ENCODE measurements around the gene YAP1.
"Not testable (repeated sequence)": the region's sequence is repeated elsewhere in the genome, so short reads cannot be mapped to it uniquely, and the experiment has no call there.

The YAP1 gene

DNA sequence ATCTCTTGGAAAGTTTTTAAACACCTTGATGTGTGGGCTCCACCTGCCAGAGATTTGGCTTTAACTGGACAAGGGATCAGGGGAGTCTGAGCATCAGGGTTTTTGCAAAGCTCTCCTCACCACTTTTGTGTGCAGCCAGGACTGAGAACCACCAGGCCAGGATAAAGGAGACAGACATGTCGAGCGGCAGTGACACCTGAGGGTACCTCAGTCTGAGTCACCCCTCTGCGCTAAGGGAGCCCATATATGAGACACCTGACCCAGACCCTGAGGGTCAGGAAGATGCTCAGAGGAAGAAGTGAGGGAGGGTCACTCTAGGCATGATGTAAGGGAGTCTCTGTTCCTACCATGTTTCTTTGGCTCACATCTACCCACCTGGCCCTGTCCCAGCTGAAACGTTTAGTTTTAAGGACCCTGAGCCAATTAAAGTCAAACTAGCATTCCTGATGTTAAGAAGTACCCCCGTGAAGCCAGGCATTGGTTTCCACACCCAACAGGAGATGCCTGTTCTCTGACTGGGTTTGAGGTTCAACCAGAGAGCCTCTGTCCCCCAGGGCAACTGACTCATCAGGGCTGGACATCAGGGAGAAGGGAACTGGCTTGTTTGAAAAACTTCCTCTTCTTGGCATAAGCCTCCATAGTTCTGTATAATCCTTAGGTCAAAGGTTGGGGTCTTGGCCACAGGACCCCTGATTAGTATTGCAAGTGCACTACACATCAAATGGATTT is 134.6 kb downstream of the YAP1 start:
- DNase-seq = no peak

DNA sequence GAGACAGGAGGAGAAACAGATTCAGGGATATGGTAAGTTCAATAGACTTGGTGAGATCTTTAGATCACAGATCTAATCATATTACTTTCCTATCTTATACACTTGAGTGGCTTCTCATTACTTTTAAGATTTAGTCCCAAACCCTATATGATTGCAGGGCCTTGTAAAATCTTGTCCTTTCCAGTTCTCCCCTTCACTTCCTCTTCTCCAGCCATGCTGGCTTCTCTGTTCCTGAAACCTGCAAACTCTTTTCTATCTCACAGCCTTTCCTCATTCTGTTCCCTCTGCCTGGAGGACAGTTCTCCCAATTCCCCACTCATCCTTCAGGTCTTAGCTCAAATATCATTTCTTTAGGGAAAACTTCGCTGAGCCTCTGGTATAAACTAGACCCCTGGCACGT is 141.2 kb downstream of the YAP1 start:
- DNase-seq = no peak

GRCh38 chr11:102252339-102252891 is 142.2 kb downstream of the YAP1 start:
- DNase-seq = no peak

DNA sequence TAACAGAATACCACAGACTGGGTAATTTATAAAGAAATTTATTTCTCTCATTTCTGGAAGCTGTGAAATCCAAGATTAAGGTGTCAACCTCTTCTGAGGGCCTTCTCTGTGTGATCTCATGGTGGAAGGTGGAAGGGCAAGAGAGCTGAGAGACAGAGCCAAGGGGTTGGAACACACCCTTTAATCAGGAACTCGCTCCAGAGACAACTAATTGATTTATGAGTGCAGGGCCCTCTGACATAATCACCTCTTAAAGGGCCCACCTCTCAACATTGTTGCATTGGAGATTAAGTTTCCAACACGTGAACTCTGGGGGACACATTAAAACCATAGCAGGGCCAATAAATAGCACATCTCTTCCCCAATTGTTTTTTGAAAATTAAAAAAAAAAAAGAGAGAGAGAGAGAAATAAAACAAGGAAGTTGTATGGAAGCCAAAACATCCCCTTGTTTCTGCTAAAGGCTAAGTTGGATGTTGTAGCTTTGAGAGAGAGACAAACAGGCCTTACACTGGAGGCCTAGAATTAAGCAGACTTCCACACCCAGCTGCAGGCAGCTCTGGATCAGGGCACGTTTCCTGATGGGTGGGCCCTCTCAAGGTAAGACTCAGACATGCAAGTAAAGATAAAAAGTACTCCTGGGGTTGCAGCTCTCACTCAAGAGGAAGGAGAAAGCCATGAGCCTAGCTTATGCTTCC is 142.9 kb downstream of the YAP1 start:
- DNase-seq = no peak

- DNase-seq = no peak
These were observed 143.8 kb downstream of the YAP1 start for GRCh38 chr11:102254047-102254446.

DNA sequence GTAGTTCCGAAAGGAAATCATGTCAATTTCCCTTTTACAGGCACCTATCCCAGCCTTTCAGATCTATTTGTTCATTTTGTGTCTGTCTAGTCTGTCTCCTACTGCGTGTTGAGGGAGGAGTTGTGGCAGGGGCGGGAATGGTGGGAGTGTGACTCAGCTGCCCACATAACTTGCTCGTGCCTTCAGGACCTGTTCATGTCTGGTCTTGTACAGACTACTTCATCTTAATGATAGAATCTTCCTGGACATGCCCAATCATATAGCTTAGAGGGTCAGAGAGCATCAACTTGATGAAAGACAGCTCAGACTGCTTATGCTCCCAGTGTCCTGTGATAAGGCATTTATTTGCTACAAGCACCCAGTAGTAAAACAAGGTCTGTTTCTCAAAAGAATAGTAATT is 146.0 kb downstream of the YAP1 start:
- DNase-seq = no peak

DNA sequence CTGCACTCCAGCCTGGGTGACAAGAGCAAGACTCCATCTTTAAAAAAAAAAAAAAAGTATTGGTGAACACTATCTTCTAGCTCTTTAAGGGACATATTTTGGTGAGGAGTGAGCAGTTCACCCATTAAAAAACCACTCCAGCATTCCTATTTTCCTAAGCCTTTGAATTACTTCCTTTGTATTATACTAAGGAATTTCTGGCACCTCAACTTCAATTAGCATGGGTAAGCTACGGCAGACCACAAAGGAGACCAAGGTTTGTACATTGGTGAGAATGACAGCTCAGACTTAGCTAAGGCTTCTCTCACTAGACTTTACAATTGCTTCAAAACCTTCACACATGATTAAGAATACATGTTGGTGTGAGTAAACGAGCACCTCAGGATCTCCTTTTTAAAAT is 150.0 kb downstream of the YAP1 start:
- no peak for DNase-seq

- DNase-seq = no peak
These were observed 153.2 kb downstream of the YAP1 start for GRCh38 chr11:102263379-102264003.

- DNase-seq = not testable (repeated sequence)
These were observed 154.5 kb downstream of the YAP1 start for GRCh38 chr11:102264704-102265103.

DNA sequence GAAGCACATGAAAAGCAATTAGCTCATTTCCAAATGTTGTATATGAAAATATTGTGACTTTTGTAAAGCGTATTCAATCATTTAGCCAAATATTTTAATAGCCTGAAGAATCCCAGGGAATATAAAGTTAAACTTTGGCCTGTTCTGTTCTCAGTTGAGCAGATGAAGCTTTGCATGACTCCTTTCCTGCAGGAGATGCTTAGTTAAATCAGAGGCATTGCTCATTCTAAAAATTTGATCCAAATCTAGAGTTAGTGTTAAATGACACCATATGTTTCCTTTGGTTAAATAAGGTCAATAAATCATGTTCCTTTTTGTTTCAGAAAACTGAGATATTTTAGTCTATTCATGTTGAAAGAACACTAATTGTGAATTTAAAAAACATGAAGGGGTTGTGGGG is 155.9 kb downstream of the YAP1 start:
- DNase-seq = no peak

DNA sequence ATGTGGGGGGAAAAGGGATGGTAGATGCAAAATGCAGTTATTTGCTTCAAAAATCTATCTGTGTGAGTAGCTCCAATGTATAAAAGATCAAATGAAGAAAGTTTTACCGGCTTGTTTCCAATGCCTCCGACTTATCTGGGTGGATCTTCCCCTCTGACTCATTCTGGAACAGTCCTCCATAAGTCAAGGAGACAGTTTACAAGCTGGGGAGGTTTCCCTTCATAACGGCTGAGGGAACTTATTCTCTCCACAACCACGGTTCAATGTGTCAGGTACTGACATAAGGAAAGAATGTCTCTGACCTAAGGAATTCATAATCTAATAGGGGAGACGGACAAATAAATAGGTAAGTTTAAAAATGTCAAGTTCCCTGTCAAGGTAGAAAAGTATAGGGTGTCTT is 157.4 kb downstream of the YAP1 start:
- DNase-seq = no peak

GRCh38 chr11:102268083-102268984 is 158.1 kb downstream of the YAP1 start:
- no peak for DNase-seq

DNA sequence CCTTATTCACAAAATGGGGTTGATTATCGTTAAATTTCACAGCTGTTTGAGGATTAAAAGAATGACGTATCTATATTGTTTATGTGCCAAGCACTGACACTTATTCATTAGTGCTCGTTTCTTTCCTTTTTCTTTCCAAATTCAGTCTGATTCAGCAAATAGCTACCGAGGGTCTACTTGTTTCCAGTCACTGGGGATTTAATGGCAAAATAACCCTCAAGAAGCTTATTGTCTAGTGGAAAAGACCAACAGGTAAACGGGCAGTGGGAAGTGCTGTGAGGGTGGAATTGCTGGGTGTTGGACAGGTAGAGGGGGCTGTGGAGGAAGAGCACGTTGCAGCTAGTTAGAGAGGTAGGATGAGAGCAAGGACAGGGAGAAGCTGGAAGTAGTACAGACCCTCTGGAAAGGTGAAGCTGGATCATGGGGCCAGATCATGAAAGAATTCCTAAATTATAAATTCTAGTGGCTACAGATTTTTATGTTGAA is 158.8 kb downstream of the YAP1 start:
- no peak for DNase-seq

DNA sequence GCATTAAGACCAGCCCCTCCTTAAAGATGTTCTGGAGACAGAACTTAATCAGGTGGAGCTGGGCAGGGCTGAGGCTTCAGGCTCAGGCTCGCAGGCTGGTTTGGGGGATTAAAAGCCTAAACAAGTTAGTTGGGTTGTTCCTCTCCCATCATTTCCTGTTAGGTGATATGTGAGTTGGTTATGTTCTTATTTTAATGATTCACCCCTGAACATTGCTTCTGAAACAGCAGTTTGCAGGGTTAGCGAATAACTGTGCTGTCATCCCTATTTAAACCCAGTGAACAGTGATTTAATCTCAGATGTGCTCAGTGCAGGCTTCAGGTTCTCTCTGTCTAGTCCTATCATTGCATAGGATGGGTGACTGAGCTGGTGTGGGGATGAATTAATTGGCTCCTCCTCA is 159.7 kb downstream of the YAP1 start:
- no peak for DNase-seq

- no peak for DNase-seq
These were observed 162.0 kb downstream of the YAP1 start for GRCh38 chr11:102272047-102272824.

- DNase-seq = no peak
These were observed 164.4 kb downstream of the YAP1 start for GRCh38 chr11:102274628-102275027.

DNA sequence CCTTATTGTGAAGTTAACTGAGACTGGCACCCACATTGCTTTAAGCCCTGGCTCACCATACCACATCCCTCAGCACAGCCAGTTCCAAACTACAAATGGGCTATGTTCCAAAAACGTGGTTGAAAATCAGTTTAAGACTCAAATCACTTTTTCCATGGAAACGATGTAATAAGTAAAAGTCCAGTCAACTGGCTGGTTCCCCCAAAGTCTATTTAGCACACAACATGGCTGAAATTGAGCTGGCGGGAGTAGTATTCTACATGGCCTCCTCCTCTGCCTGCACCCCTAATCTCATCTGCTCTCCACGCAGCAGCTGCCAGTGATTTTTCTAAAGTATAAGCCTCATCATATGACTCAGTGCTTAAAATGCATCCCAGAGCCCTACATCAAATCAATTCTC is 166.1 kb downstream of the YAP1 start:
- DNase-seq = no peak

GRCh38 chr11:102276783-102277182 is 166.5 kb downstream of the YAP1 start:
- DNase-seq = no peak

- no peak for DNase-seq
These were observed 169.5 kb downstream of the YAP1 start for GRCh38 chr11:102279641-102280170.

DNA sequence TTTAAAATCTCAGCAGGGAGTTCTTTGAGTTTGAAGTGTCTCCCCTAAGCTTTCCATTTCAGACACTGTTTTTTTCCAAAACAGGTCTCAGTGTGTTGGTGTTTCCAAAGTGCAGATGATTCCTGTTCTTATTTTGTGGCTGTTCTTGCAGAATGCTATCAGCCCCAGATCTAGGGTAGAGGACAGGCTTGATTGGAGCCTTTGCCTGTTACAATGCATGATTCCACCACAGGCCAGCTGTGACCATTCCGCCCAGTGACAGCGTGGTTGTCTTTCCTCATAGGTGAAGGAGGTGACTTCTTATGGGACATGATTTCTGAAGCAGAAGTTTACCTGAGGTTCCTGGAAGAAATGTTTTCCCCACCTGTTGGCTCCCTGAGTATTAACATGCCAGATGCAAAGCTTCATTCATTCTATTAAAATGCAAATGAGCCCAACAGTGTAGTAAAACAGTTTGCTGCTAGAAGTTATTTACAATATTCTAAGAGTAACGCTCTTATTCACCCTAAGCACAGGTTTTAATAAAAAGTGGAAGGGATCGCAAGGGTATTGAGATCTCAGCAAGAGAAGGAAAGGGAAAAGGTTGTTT is 170.1 kb downstream of the YAP1 start:
- no peak for DNase-seq
